Measurements from ENCODE around the gene SFXN5.
"Not testable (repeated sequence)": the region's sequence is repeated elsewhere in the genome, so short reads cannot be mapped to it uniquely, and the experiment has no call there.

Gene SFXN5

GRCh38 chr2:72917877-72918553, 153.5 kb downstream of the SFXN5 start:
- no peak for DNase-seq

- peak; percentile 98 for DNase-seq
Observed at GRCh38 chr2:72917138-72917876, 154.2 kb downstream of the SFXN5 start, which contains the start of gene EMX1. Gene EMX1 (plus strand): TSS chr2:72917519. CDS start chr2:72917853, 334 bp downstream.

GRCh38 chr2:72916743-72917137, 154.8 kb downstream of the SFXN5 start:
- DNase-seq, result peak; percentile 18

GRCh38 chr2:72915907-72916742, 155.4 kb downstream of the SFXN5 start:
- peak; percentile 91 for DNase-seq

GRCh38 chr2:72915320-72915906, 156.1 kb downstream of the SFXN5 start:
- DNase-seq, result no peak

- no peak for DNase-seq
Observed at GRCh38 chr2:72914589-72915319, 156.8 kb downstream of the SFXN5 start.

- DNase-seq, result no peak
Observed at GRCh38 chr2:72914206-72914559, 157.3 kb downstream of the SFXN5 start.

- no peak for DNase-seq
Observed at GRCh38 chr2:72913486-72914205, 157.9 kb downstream of the SFXN5 start.

- DNase-seq, result no peak
Observed at GRCh38 chr2:72911256-72911655, 160.3 kb downstream of the SFXN5 start.

GRCh38 chr2:72908741-72909140, 162.8 kb downstream of the SFXN5 start:
- DNase-seq, result no peak

- DNase-seq, result not testable (repeated sequence)
Observed at GRCh38 chr2:72907369-72907768, 164.1 kb downstream of the SFXN5 start.

- no peak for DNase-seq
Observed at GRCh38 chr2:72901426-72901825, 170.1 kb downstream of the SFXN5 start.

GRCh38 chr2:72900191-72900825, 171.2 kb downstream of the SFXN5 start:
- DNase-seq, result no peak

GRCh38 chr2:72898585-72898906, 173.0 kb downstream of the SFXN5 start:
- no peak for DNase-seq

- no peak for DNase-seq
Observed at GRCh38 chr2:72897785-72898584, 173.5 kb downstream of the SFXN5 start.

GRCh38 chr2:72896446-72896845, 175.1 kb downstream of the SFXN5 start:
- no peak for DNase-seq

GRCh38 chr2:72895759-72896281, 175.7 kb downstream of the SFXN5 start:
- DNase-seq, result no peak

GRCh38 chr2:72895154-72895553, 176.4 kb downstream of the SFXN5 start:
- no peak for DNase-seq

- no peak for DNase-seq
Observed at GRCh38 chr2:72894514-72894913, 177.0 kb downstream of the SFXN5 start.

GRCh38 chr2:72893594-72894319, 177.8 kb downstream of the SFXN5 start:
- peak; percentile 64 for DNase-seq
